ENCODE results near the gene SUPT7L.
"Not testable (repeated sequence)": the region's sequence is repeated elsewhere in the genome, so short reads cannot be mapped to it uniquely, and the experiment has no call there.

DNA sequence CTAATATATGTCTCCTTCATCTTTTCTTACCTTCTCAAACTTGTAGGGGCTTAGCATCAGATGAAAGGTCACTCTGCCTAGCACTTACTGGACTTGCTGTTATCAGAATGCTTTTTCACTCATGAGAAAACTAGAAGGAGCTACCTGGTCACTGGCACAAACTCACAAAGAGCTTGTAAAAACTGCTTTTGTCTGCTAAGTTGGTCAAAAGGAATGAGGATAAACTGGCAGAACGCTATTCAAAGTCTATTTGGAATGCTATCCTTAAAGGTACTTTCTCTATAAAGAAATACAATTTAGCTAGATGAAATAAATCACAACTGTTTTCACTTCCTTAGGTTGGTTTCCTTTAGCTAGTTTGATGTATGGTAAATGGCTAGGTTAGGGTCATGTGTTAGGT, 37.1 kb downstream of the SUPT7L start:
- TF ChIP-seq, protein P1, sequence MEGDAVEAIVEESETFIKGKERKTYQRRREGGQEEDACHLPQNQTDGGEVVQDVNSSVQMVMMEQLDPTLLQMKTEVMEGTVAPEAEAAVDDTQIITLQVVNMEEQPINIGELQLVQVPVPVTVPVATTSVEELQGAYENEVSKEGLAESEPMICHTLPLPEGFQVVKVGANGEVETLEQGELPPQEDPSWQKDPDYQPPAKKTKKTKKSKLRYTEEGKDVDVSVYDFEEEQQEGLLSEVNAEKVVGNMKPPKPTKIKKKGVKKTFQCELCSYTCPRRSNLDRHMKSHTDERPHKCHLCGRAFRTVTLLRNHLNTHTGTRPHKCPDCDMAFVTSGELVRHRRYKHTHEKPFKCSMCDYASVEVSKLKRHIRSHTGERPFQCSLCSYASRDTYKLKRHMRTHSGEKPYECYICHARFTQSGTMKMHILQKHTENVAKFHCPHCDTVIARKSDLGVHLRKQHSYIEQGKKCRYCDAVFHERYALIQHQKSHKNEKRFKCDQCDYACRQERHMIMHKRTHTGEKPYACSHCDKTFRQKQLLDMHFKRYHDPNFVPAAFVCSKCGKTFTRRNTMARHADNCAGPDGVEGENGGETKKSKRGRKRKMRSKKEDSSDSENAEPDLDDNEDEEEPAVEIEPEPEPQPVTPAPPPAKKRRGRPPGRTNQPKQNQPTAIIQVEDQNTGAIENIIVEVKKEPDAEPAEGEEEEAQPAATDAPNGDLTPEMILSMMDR (IDR thresholded peaks at IDR 0.05) = not testable (repeated sequence)
- TF ChIP-seq, protein P2, sequence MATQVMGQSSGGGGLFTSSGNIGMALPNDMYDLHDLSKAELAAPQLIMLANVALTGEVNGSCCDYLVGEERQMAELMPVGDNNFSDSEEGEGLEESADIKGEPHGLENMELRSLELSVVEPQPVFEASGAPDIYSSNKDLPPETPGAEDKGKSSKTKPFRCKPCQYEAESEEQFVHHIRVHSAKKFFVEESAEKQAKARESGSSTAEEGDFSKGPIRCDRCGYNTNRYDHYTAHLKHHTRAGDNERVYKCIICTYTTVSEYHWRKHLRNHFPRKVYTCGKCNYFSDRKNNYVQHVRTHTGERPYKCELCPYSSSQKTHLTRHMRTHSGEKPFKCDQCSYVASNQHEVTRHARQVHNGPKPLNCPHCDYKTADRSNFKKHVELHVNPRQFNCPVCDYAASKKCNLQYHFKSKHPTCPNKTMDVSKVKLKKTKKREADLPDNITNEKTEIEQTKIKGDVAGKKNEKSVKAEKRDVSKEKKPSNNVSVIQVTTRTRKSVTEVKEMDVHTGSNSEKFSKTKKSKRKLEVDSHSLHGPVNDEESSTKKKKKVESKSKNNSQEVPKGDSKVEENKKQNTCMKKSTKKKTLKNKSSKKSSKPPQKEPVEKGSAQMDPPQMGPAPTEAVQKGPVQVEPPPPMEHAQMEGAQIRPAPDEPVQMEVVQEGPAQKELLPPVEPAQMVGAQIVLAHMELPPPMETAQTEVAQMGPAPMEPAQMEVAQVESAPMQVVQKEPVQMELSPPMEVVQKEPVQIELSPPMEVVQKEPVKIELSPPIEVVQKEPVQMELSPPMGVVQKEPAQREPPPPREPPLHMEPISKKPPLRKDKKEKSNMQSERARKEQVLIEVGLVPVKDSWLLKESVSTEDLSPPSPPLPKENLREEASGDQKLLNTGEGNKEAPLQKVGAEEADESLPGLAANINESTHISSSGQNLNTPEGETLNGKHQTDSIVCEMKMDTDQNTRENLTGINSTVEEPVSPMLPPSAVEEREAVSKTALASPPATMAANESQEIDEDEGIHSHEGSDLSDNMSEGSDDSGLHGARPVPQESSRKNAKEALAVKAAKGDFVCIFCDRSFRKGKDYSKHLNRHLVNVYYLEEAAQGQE (IDR thresholded peaks at IDR 0.05; ENCODE audit: insufficient read depth in 1 of 2, low read depth in 2 of 2, low read length in 1 of 2) = not testable (repeated sequence)

Measured in Panc1 (cell line).